Measurements from ENCODE around the gene PFKFB4. TPM values are rescaled to one million over a fixed set of nuclear protein-coding genes. Genes with fewer than 3 reads are reported as not detected.

The PFKFB4 gene
- total RNA-seq, 2 donors from 2014 or later, result 1.6 to 3.3 TPM

GRCh38 chr3:48528048-48528447 is 28.6 kb downstream of the PFKFB4 start:
- H3K9me3 ChIP-seq (ENCODE audit: control insufficient read depth, low read length, poor library complexity, severe bottlenecking), result no peaks in the 10 kb centered on the region
- Mint-ChIP-seq H3K27ac (no peak overlapping the region), H3K36me3 (ENCODE audit: low read depth) (peaks cover 2% of the 10 kb centered on the region), H3K4me1 (peaks cover 4% of the 10 kb centered on the region), H3K4me3 (no peak overlapping the region), H3K27me3 (no peaks in the 10 kb centered on the region)
- DNase-seq (no peak), ATAC-seq (no peak)

GRCh38 chr3:48524970-48525369 is 31.6 kb downstream of the PFKFB4 start:
- no peak for ATAC-seq
- H3K4me3 Mint-ChIP-seq, result no peak overlapping the region
- peaks cover 5% of the 10 kb centered on the region for H3K4me1 Mint-ChIP-seq
- no peak for DNase-seq
- H3K9me3 ChIP-seq (ENCODE audit: control insufficient read depth, low read length, poor library complexity, severe bottlenecking), result no peaks in the 10 kb centered on the region
- H3K36me3 Mint-ChIP-seq (ENCODE audit: low read depth), result peaks cover 2% of the 10 kb centered on the region
- no peak overlapping the region for H3K27ac Mint-ChIP-seq
- no peaks in the 10 kb centered on the region for H3K27me3 Mint-ChIP-seq

GRCh38 chr3:48521635-48522034 is 35.0 kb downstream of the PFKFB4 start:
- H3K36me3 Mint-ChIP-seq (ENCODE audit: low read depth), result no peaks in the 10 kb centered on the region
- no peak overlapping the region for H3K4me3 Mint-ChIP-seq
- no peaks in the 10 kb centered on the region for H3K27me3 Mint-ChIP-seq
- DNase-seq (no peak), ATAC-seq (no peak)
- no peak overlapping the region for H3K27ac Mint-ChIP-seq
- peaks cover 30% of the 10 kb centered on the region for H3K4me1 Mint-ChIP-seq
- no peaks in the 10 kb centered on the region for H3K9me3 ChIP-seq (ENCODE audit: control insufficient read depth, low read length, poor library complexity, severe bottlenecking)

GRCh38 chr3:48519277-48519643 is 37.3 kb downstream of the PFKFB4 start:
- no peaks in the 10 kb centered on the region for H3K9me3 ChIP-seq (ENCODE audit: control insufficient read depth, low read length, poor library complexity, severe bottlenecking)
- DNase-seq (no peak), ATAC-seq (no peak)
- Mint-ChIP-seq H3K4me3 (no peak overlapping the region), H3K4me1 (peaks cover 44% of the 10 kb centered on the region), H3K27me3 (no peaks in the 10 kb centered on the region), H3K27ac (peak overlapping the region; percentile 32), H3K36me3 (ENCODE audit: low read depth) (no peaks in the 10 kb centered on the region)

GRCh38 chr3:48518638-48519276 is 37.8 kb downstream of the PFKFB4 start:
- Mint-ChIP-seq H3K4me3 (no peak overlapping the region), H3K36me3 (ENCODE audit: low read depth) (no peaks in the 10 kb centered on the region), H3K27me3 (no peaks in the 10 kb centered on the region), H3K27ac (peak overlapping the region; percentile 66), H3K4me1 (peaks cover 49% of the 10 kb centered on the region)
- no peak for DNase-seq
- no peaks in the 10 kb centered on the region for H3K9me3 ChIP-seq (ENCODE audit: control insufficient read depth, low read length, poor library complexity, severe bottlenecking)
- peak; percentile 59 for ATAC-seq

- H3K27ac Mint-ChIP-seq, result peak overlapping the region; percentile 66
- DNase-seq, result no peak
- no peaks in the 10 kb centered on the region for H3K36me3 Mint-ChIP-seq (ENCODE audit: low read depth)
- no peaks in the 10 kb centered on the region for H3K9me3 ChIP-seq (ENCODE audit: control insufficient read depth, low read length, poor library complexity, severe bottlenecking)
- ATAC-seq, result no peak
- no peaks in the 10 kb centered on the region for H3K27me3 Mint-ChIP-seq
- peaks cover 50% of the 10 kb centered on the region for H3K4me1 Mint-ChIP-seq
- no peak overlapping the region for H3K4me3 Mint-ChIP-seq
These were observed 38.5 kb downstream of the PFKFB4 start for GRCh38 chr3:48518069-48518468.

GRCh38 chr3:48516571-48516970 is 40.0 kb downstream of the PFKFB4 start:
- H3K4me3 Mint-ChIP-seq, result peak overlapping the region; percentile 50
- peaks cover 57% of the 10 kb centered on the region for H3K4me1 Mint-ChIP-seq
- H3K27ac Mint-ChIP-seq, result peak overlapping the region; percentile 29
- no peaks in the 10 kb centered on the region for H3K36me3 Mint-ChIP-seq (ENCODE audit: low read depth)
- no peaks in the 10 kb centered on the region for H3K27me3 Mint-ChIP-seq
- no peaks in the 10 kb centered on the region for H3K9me3 ChIP-seq (ENCODE audit: control insufficient read depth, low read length, poor library complexity, severe bottlenecking)
- no peak for DNase-seq
- peak; percentile 35 for ATAC-seq

GRCh38 chr3:48514431-48515227 is 42.0 kb downstream of the PFKFB4 start:
- DNase-seq (no peak), ATAC-seq (peak; percentile 77)
- H3K36me3 Mint-ChIP-seq (ENCODE audit: low read depth), result no peaks in the 10 kb centered on the region
- H3K4me3 Mint-ChIP-seq, result peak overlapping the region; percentile 76
- no peaks in the 10 kb centered on the region for H3K27me3 Mint-ChIP-seq
- H3K4me1 Mint-ChIP-seq, result peaks cover 59% of the 10 kb centered on the region
- peak overlapping the region; percentile 19 for H3K27ac Mint-ChIP-seq
- H3K9me3 ChIP-seq (ENCODE audit: control insufficient read depth, low read length, poor library complexity, severe bottlenecking), result no peaks in the 10 kb centered on the region

- Mint-ChIP-seq H3K4me3 (no peak overlapping the region), H3K36me3 (ENCODE audit: low read depth) (no peaks in the 10 kb centered on the region), H3K27ac (peak overlapping the region; percentile 72), H3K4me1 (peaks cover 48% of the 10 kb centered on the region), H3K27me3 (no peaks in the 10 kb centered on the region)
- ATAC-seq (no peak), DNase-seq (no peak)
- no peaks in the 10 kb centered on the region for H3K9me3 ChIP-seq (ENCODE audit: control insufficient read depth, low read length, poor library complexity, severe bottlenecking)
These were observed 45.1 kb downstream of the PFKFB4 start for GRCh38 chr3:48511551-48511950.

- Mint-ChIP-seq H3K36me3 (ENCODE audit: low read depth) (no peaks in the 10 kb centered on the region), H3K4me3 (peak overlapping the region; percentile 55), H3K27me3 (no peaks in the 10 kb centered on the region), H3K4me1 (peaks cover 43% of the 10 kb centered on the region), H3K27ac (peak overlapping the region; percentile 65)
- DNase-seq (peak; percentile 51 to 64 (median 58)), ATAC-seq (peak; percentile 90)
- no peaks in the 10 kb centered on the region for H3K9me3 ChIP-seq (ENCODE audit: control insufficient read depth, low read length, poor library complexity, severe bottlenecking)
These were observed 49.1 kb downstream of the PFKFB4 start for GRCh38 chr3:48507256-48508061.

GRCh38 chr3:48505968-48506504 is 50.6 kb downstream of the PFKFB4 start:
- no peak for DNase-seq
- Mint-ChIP-seq H3K4me3 (no peak overlapping the region), H3K4me1 (peaks cover 45% of the 10 kb centered on the region), H3K36me3 (ENCODE audit: low read depth) (no peaks in the 10 kb centered on the region), H3K27me3 (no peaks in the 10 kb centered on the region), H3K27ac (peak overlapping the region; percentile 67)
- no peak for ATAC-seq
- H3K9me3 ChIP-seq (ENCODE audit: control insufficient read depth, low read length, poor library complexity, severe bottlenecking), result no peaks in the 10 kb centered on the region

GRCh38 chr3:48505146-48505545 is 51.5 kb downstream of the PFKFB4 start:
- no peak for ATAC-seq
- H3K4me3 Mint-ChIP-seq, result peak overlapping the region; percentile 88
- no peaks in the 10 kb centered on the region for H3K36me3 Mint-ChIP-seq (ENCODE audit: low read depth)
- no peaks in the 10 kb centered on the region for H3K27me3 Mint-ChIP-seq
- peaks cover 48% of the 10 kb centered on the region for H3K4me1 Mint-ChIP-seq
- DNase-seq, result no peak
- H3K9me3 ChIP-seq (ENCODE audit: control insufficient read depth, low read length, poor library complexity, severe bottlenecking), result no peaks in the 10 kb centered on the region
- peak overlapping the region; percentile 67 for H3K27ac Mint-ChIP-seq
